AG04449 (cell line): ENCODE measurements around the gene KRTAP5-9.

ENCODE experiments used
- CTCF ChIA-PET: fragments of 350-600 bp; formaldehyde crosslinking; extraction: SDS; loops from one replicate; lab custom pipeline; 2021; ENCODE audit warnings: antibody characterized with exemption; lab: Yijun Ruan, JAX
- POLR2A ChIA-PET: fragments of 400-600, 350-600 bp; formaldehyde crosslinking; extraction: SDS; loops from one replicate; lab custom pipeline; 2020; ENCODE audit warnings: antibody characterized with exemption, inconsistent platforms; lab: Yijun Ruan, JAX
- DNase-seq: peaks from one replicate; pipeline ENCODE4 v3.0.0-alpha.2; 2010; ENCODE audit warnings: low read depth, low spot score
- H3K4me3 ChIP-seq: 2 replicates; pipeline ENCODE4 v1.5.1; 2011; ENCODE audit warnings: low read depth, mild to moderate bottlenecking, control low read depth, low read length
- TF ChIP-seq, protein P1 (sequence below): IDR thresholded peaks from one replicate; pipeline ENCODE4 v1.5.1; 2011; ENCODE audit warnings: mild to moderate bottlenecking, moderate library complexity, low read length, control low read depth, inconsistent platforms; ENCODE audit not compliant: insufficient read depth; ENCODE audit errors: missing control alignments

The KRTAP5-9 gene

GRCh38 chr11:71502871-71503435 is 45.3 kb upstream of the KRTAP5-9 start:
- ChIA-PET POLR2A (no interaction called here), CTCF (no interaction called here)
- TF ChIP-seq, protein P1, sequence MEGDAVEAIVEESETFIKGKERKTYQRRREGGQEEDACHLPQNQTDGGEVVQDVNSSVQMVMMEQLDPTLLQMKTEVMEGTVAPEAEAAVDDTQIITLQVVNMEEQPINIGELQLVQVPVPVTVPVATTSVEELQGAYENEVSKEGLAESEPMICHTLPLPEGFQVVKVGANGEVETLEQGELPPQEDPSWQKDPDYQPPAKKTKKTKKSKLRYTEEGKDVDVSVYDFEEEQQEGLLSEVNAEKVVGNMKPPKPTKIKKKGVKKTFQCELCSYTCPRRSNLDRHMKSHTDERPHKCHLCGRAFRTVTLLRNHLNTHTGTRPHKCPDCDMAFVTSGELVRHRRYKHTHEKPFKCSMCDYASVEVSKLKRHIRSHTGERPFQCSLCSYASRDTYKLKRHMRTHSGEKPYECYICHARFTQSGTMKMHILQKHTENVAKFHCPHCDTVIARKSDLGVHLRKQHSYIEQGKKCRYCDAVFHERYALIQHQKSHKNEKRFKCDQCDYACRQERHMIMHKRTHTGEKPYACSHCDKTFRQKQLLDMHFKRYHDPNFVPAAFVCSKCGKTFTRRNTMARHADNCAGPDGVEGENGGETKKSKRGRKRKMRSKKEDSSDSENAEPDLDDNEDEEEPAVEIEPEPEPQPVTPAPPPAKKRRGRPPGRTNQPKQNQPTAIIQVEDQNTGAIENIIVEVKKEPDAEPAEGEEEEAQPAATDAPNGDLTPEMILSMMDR, result no peak
- no peak overlapping the region for H3K4me3 ChIP-seq
- no peak for DNase-seq

- POLR2A ChIA-PET, result interaction anchor here (0.6 kb wide), 1 partner anchor 249 kb away, joined by 3 read pairs; no protein-coding TSS in a partner anchor
- H3K4me3 ChIP-seq, result no peak overlapping the region
- CTCF ChIA-PET, result no interaction called here
- TF ChIP-seq, protein P1, result no peak
- no peak for DNase-seq
These were observed 43.7 kb upstream of the KRTAP5-9 start for GRCh38 chr11:71504531-71504930.

DNA sequence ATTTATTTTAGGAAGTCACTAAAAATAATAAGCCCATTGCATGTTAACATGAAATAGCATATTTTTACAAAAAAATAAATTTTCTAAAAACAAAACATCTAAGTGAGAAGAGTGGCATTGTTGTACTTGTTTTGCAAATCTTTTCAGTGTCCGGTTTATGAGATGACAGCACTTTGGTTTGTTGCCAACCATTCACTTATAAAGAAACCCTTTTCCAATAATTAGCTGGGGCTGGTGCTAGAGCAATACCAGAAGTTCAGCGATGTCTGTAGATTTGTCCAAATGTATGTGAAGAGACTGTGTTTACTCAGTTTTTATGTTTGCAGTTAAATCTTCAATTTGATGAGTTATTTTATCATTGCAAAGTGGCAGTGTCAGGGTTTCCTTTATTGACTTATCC is 43.2 kb upstream of the KRTAP5-9 start:
- ChIA-PET POLR2A (no interaction called here), CTCF (no interaction called here)
- TF ChIP-seq, protein P1, result no peak
- no peak for DNase-seq
- no peak overlapping the region for H3K4me3 ChIP-seq

DNA sequence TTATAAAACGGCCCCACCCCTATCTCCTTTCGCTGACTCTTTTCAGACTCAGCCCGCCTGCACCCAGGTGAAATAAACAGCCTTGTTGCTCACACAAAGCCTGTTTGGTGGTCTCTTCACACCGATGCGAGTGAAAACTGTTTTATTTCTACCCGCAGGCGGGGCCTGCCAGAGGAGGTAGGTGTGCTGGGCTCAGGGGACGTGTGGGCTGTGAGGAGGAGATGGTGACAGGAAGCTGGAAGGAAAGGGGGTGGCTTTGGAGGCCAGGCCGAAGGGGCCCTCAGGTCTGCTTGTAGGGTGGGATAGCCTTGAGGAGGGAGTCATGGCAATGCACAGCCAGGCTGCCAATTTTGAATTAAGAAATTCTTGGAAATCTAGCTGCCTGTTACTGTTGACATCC is 42.4 kb upstream of the KRTAP5-9 start:
- DNase-seq, result no peak
- H3K4me3 ChIP-seq, result no peak overlapping the region
- TF ChIP-seq, protein P1, result no peak
- ChIA-PET POLR2A (no interaction called here), CTCF (no interaction called here)

DNA sequence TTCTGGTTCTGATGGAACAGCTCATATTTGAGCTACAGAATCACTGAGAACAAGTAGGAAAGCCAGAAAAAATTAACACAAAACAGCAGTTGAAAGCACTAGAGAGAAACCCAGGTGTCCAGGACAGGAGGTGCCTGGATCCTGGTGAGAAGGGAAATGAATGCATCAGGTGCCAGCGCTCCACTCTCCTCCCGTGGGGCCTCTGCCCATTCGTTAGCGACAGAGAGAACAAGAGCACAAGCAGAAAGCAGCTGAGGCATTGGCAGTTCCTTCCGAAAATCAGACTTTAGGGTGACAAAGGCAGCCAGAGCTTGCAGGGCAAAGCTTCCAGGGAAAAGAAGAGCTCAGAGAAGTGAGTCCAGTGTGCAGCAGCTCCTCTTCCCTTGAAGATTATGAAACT is 41.1 kb upstream of the KRTAP5-9 start:
- TF ChIP-seq, protein P1, result no peak
- no peak overlapping the region for H3K4me3 ChIP-seq
- ChIA-PET POLR2A (no interaction called here), CTCF (no interaction called here)
- DNase-seq, result no peak

DNA sequence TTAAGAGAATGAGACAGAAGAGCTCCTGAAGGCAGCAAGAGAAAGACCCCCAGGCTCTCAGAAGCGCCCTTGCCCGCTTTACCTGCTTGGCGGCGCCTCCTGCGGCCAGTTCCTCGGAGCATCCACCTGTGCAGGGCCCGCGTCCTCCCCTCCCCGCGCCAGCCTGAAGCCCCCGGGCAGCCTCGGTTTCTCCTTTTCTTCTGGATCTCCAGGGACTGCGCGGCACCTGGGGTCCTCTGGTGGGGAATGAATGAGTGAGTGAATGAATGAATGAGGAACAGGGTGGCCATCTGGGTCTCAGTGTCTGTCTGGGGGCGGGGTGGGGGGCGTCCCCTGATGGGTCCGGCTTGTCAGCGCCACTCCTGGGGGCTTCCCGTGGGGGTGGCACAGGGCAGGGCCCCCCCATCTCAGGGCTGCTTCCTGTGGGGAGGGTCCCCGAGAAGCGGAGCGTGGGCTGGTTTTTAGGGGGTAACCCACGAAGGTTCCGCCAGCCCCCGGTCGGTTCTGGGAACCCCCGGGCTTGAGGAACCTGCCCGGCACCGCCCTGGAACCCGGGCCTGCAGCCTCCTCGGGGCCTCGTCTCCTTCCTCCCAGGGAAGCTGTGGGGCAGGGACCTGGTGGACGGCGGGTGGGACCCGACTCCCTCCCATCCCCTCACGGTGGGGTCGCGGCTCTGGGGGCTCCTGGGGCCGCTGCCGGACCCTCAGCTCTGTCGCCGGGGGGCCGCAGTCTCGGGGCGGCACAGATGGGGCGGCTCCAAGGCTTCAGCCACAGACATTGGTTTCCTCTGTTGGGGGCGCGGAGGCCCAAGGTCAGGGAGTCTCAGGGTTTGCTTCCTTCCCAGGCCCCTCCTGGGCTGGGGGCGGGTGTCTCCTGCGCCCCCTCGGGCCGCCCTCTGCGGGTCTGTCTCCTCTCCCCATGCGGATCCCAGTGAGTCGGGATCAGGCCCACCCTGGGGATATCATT is 29.4 kb upstream of the KRTAP5-9 start:
- H3K4me3 ChIP-seq, result no peak overlapping the region
- ChIA-PET POLR2A (no interaction called here), CTCF (no interaction called here)
- TF ChIP-seq, protein P1, result no peak
- no peak for DNase-seq
